GM15510 (cell line): ENCODE results near the gene OR10C1.

ENCODE experiments used
- POLR2A ChIP-seq: IDR thresholded peaks from 3 replicates; pipeline ENCODE4 v1.6.1; 2011; ENCODE audit warnings: borderline replicate concordance; ENCODE audit not compliant: insufficient read length; ENCODE audit errors: extremely low read depth

OR10C1 gene, protein sequence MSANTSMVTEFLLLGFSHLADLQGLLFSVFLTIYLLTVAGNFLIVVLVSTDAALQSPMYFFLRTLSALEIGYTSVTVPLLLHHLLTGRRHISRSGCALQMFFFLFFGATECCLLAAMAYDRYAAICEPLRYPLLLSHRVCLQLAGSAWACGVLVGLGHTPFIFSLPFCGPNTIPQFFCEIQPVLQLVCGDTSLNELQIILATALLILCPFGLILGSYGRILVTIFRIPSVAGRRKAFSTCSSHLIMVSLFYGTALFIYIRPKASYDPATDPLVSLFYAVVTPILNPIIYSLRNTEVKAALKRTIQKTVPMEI

DNA sequence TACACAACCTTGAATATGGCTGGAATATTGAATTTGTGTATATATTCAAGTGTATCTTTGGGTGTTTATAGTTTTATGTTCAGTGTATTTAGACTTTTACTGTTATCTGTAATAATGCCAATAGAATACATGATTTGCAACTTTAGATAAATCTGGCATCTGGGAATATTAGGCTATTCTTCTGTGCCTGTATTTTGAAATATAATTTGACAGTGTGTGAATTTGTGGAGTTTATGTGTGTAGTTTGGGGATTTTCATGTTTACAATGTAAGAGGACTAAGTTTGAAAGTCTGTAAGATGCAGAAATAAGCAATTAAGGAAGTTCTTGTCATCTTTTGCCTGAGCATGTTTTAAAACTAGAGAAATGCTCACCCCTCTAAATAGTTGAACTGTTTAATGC, at the start of gene OR10C1:
OR10C1 (plus strand) TSS at position 301 of the 400 bp plus-strand sequence. CDS start 710 bp downstream, outside the sequence.
- TF ChIP-seq POLR2A = no peak

DNA sequence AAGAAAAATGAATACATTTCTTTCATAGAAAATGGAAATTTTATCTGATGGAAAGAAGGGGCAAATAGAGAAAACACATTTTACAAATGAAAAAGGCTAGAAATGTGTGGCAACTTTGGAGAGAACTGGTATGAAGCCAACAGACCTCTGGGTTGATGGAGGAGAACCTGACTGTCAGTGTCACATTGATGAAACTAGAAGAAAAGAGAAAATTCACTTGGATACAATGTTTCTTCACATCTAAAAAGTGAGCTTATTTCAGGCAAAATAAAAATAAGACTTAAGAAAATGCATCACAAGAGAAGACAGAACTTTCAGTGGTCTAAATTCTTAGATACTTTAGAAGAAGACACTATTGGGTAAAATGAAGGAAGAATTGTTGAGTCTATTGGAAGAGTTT, 43.8 kb upstream of the OR10C1 start, which contains the start of gene OR12D2:
OR12D2 (plus strand) TSS at position 301 of the 400 bp plus-strand sequence. CDS start 1,069 bp downstream, outside the sequence.
- TF ChIP-seq POLR2A = no peak

DNA sequence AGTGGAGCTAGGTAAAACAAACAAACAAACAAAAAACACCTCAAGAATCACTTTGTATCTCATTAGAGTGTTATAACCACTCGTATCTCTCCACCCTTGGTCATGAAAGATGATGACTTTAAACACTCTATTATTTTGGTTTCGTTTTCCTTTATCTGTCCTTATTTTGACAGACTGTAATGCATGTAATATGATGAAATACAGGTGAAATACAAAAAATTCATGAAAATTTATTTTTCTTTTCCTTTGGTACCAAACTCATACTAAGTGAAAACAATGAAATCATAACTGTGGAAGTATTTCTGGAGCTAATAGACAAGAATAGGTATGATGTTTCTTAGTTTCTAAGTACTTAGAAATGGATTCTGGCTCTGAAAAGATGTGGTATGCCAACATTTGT, 39.6 kb upstream of the OR10C1 start:
- TF ChIP-seq POLR2A = no peak

DNA sequence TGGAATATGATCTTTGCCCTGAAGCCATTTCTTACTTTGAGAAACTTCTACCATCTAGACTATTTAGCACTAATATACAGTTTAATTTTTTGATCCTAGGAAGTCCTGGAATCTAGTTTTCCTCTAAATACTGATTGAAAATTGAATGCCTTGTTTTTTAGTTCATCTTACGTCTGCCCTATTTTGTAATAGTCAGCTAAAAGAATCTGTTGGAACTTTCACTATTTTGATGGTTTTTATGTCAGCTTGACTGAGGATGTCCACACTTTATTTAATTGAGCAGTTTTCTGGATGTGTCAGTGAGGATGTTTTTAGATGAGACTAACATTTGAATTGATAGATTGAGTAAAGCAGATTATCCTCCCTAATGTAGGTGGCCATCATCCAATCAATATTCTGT, 35.3 kb upstream of the OR10C1 start:
- TF ChIP-seq POLR2A = no peak

- TF ChIP-seq POLR2A = no peak
Observed at GRCh38 chr6:29414588-29414987, 24.5 kb upstream of the OR10C1 start, which contains the start of gene OR12D1. Gene OR12D1 (plus strand): TSS chr6:29414928.

- no peak for TF ChIP-seq POLR2A
Observed at GRCh38 chr6:29419516-29419915, 19.6 kb upstream of the OR10C1 start.

DNA sequence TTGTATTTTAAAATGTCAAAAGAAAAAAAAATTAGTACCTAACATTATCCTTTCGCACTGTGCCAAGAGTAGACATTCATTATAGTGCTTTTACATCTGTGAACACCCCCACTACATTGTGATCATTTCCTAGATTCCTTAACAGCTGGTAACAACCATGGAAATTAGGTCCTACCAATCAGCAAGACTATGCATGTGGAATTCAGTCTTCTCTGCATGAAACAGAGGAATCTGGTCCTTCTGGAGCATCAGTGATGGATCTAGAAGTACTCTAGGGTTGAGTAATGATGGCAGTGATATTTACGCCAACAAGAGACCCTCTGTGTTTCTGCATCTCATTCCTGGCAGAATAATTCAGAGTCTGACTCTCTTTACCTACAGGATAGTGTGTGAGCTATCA, 14.9 kb upstream of the OR10C1 start:
- TF ChIP-seq POLR2A = no peak

DNA sequence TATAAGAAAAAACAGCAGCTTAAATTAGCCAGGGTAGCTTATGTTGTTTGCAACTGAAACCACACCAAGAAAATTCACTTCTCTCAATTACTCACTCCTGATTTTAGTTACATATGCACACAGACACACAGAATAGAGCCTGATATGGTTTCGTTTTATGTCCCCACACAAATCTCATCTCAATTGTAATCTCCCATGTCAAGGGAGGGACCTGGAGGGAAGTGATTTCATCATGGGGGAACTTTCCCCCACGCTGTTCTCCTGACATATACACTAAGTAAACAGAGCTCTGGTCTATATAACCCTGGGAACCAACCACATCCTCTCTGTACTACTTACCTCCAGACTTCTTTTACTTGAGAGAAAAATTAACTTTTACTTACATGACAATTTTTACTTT, 14.5 kb upstream of the OR10C1 start:
- TF ChIP-seq POLR2A = no peak

DNA sequence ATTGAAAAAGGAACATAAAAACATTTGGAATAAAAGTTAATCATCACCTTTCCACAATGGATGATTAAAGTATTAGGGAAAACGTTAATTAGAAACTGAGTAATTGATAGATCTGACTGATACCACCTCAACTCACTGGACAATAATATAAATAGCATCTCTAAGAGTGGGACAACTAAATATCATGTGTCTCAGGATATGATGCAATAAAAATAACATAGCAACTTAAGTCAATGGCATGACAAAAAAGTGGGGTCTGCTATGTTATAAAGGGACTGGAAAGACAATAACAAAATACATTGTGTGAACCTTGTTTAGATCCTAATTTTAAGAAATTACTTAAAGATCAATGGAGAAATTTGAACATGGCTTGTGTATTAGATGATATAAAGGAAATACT, 14.0 kb upstream of the OR10C1 start:
- no peak for TF ChIP-seq POLR2A

- TF ChIP-seq POLR2A = no peak
Observed at GRCh38 chr6:29426654-29427053, 12.5 kb upstream of the OR10C1 start.

DNA sequence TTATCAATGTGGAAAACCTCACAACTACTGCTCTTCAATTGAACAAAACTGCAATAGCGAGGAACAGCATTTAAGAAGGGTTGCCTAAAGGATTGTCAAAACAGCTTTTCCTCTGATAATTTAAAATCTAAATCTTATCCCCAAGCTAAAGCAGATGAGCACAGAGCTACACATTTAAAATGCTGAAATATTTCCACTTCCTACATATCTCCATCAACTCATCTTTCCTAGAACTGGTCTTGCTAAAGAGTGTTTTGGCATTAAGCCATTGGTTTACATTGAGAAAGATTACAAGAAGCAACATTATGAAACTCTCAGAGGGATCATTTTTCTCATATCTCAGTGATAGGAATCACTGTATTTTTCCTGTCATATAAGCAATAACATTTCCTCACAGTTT, 3.6 kb downstream of the OR10C1 start:
- no peak for TF ChIP-seq POLR2A

- TF ChIP-seq POLR2A = no peak
Observed at GRCh38 chr6:29447670-29448069, 8.6 kb downstream of the OR10C1 start.

DNA sequence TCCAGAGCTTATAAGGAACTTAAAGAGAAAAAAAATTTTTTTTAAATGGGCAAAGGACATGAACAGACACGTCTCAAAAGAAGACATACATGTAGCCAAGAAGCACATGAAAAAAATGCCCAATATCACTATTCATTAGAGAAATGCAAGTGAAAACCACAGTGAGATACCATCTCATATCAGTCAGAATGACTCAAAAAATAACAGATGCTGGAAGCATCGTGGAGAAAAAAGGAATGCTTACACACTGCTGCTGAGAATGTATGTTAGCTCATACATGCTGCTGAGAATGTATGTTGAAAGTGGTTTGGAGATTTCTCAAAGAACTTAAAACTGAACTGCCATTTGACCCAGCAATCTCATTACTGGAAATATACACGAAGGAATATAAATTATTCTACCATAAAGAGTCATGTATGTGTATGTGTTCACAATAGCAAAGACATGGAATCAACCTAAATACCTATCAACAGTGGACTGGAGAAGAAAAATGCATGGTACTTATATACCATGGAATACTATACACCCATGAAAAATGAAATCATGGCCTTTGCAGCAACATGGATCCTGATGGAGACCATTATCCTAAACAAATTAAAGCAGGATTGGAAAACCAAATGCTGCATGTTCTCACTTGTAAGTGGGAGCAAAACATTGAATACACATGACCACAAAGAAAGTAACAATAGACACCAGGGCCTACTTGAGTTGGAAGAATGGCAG, 12.5 kb downstream of the OR10C1 start:
- no peak for TF ChIP-seq POLR2A

DNA sequence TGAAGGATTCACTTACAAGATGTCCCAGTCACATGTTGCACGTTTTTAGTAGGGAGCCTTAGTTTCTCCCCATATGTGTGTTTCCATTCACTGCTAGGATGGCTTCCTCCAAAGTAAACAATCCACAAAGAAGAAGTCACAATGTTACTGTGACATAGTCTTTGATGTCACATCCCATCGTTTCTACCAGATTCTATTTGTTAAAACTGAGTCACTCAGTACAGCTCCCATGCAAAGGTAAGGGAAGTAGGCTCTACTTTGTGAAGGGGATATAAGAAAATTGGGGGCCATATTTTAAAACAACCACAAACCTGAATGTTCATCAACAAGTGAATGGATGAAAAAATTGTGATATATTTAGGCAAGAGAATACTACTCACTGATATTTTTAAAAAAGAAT, 17.9 kb downstream of the OR10C1 start, which contains the start of the genes OR11A1 and OR2H1:
OR11A1 (minus strand) TSS at position 101 of the 400 bp plus-strand sequence. CDS start 29,430 bp downstream, outside the sequence.
OR2H1 (plus strand) TSS at position 185 of the 400 bp plus-strand sequence. CDS start 4,615 bp downstream, outside the sequence.
- no peak for TF ChIP-seq POLR2A

GRCh38 chr6:29461021-29461814, 22.1 kb downstream of the OR10C1 start:
- no peak for TF ChIP-seq POLR2A
